HG03520 (cell line): ENCODE measurements around the gene MGAT5.

ENCODE experiments used
- ATAC-seq: cut with Tn5 transposase; IDR thresholded peaks from one replicate; pipeline ENCODE4 v1.9.1; 2021; ENCODE audit warnings: mild to moderate bottlenecking, moderate library complexity; ENCODE audit not compliant: unreplicated experiment

The MGAT5 gene

GRCh38 chr2:134252092-134252750 is 1.7 kb upstream of the MGAT5 start:
- ATAC-seq = no peak

GRCh38 chr2:134253117-134253704 is 661 bp upstream of the MGAT5 start:
- peak; percentile 60 for ATAC-seq

GRCh38 chr2:134254824-134255223 is 952 bp downstream of the MGAT5 start:
- no peak for ATAC-seq

GRCh38 chr2:134256956-134257355 is 3.1 kb downstream of the MGAT5 start:
- no peak for ATAC-seq

- no peak for ATAC-seq
Measured at GRCh38 chr2:134257509-134257908, 3.6 kb downstream of the MGAT5 start.

GRCh38 chr2:134257965-134258683 is 4.3 kb downstream of the MGAT5 start:
- ATAC-seq = no peak

- ATAC-seq = no peak
Measured at GRCh38 chr2:134258684-134259388, 5.0 kb downstream of the MGAT5 start.

GRCh38 chr2:134259571-134259970 is 5.7 kb downstream of the MGAT5 start:
- ATAC-seq = no peak

- ATAC-seq = no peak
Measured at GRCh38 chr2:134259994-134260393, 6.1 kb downstream of the MGAT5 start.

- ATAC-seq = no peak
Measured at GRCh38 chr2:134260713-134261112, 6.8 kb downstream of the MGAT5 start.

GRCh38 chr2:134261398-134262131 is 7.7 kb downstream of the MGAT5 start:
- ATAC-seq = peak; percentile 66

GRCh38 chr2:134262684-134263083 is 8.8 kb downstream of the MGAT5 start:
- ATAC-seq = no peak

- no peak for ATAC-seq
Measured at GRCh38 chr2:134268265-134268664, 14.4 kb downstream of the MGAT5 start.

- ATAC-seq = no peak
Measured at GRCh38 chr2:134269230-134269629, 15.4 kb downstream of the MGAT5 start.

GRCh38 chr2:134269972-134270735 is 16.3 kb downstream of the MGAT5 start:
- ATAC-seq = no peak

- no peak for ATAC-seq
Measured at GRCh38 chr2:134271758-134272157, 17.9 kb downstream of the MGAT5 start.

GRCh38 chr2:134272806-134273205 is 18.9 kb downstream of the MGAT5 start:
- no peak for ATAC-seq

GRCh38 chr2:134273256-134273983 is 19.5 kb downstream of the MGAT5 start:
- ATAC-seq = no peak

GRCh38 chr2:134274121-134274520 is 20.2 kb downstream of the MGAT5 start:
- ATAC-seq = no peak
